SH-SY5Y (cell line): Measurements from ENCODE around the gene EYA2.

Source experiments
- GATA2 ChIP-seq: IDR thresholded peaks from 2 replicates; pipeline ENCODE4 v1.6.1; 2011; ENCODE audit warnings: mild to moderate bottlenecking, low read depth, low read length
- GATA3 ChIP-seq: IDR thresholded peaks from 2 replicates; pipeline ENCODE4 v1.6.1; 2011; ENCODE audit warnings: low read depth, mild to moderate bottlenecking, low read length, moderate library complexity

- TF ChIP-seq GATA3 (no peak), GATA2 (no peak)
Observed at GRCh38 chr20:47122560-47122959, 227.9 kb downstream of the EYA2 start.
